ENCODE data around the gene FCRLB. TPM values are rescaled to one million over a fixed set of nuclear protein-coding genes. Genes with fewer than 3 reads are reported as not detected.
A peak's percentile ranks its signal among the peaks of the same experiment; 100 is the strongest.
"Not testable (repeated sequence)": the region's sequence is repeated elsewhere in the genome, so short reads cannot be mapped to it uniquely, and the experiment has no call there.

Gene FCRLB
- total RNA-seq, 1 donor from 2014 or later: 0.14 TPM

DNA sequence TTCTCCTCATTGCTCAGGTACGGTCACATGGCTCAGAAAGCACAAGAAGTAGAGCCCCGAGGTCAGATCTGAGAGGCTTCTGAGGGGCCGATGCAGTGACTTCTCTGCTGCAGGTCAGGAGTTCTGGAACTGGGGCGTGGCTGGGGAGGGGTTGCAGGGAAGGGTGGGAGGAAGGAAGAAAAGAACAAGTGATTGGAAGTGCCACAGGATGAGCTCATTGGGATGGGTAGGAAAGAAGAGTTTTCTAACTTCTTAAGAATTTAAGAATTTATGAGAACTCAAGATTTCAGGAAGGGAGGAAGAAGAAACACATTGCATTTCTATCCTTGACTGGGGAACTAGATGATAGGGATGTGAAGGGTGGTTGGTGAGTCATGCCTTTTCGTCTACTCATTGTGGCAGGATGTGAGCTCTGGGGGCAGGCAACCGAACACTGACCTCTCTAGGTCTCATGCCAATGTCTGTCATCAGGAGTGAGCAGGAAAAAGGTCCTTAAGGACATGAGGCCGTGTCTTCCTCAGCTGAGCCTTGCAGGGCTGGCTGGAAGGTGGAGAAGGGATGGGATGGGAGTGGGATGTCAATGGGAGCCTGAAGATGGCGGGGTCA is 497 bp downstream of the FCRLB start:
- TF ChIP-seq, protein P1, sequence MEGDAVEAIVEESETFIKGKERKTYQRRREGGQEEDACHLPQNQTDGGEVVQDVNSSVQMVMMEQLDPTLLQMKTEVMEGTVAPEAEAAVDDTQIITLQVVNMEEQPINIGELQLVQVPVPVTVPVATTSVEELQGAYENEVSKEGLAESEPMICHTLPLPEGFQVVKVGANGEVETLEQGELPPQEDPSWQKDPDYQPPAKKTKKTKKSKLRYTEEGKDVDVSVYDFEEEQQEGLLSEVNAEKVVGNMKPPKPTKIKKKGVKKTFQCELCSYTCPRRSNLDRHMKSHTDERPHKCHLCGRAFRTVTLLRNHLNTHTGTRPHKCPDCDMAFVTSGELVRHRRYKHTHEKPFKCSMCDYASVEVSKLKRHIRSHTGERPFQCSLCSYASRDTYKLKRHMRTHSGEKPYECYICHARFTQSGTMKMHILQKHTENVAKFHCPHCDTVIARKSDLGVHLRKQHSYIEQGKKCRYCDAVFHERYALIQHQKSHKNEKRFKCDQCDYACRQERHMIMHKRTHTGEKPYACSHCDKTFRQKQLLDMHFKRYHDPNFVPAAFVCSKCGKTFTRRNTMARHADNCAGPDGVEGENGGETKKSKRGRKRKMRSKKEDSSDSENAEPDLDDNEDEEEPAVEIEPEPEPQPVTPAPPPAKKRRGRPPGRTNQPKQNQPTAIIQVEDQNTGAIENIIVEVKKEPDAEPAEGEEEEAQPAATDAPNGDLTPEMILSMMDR (IDR thresholded peaks at IDR 0.05; ENCODE audit: unreplicated experiment): no peak
- H3K27me3 Mint-ChIP-seq: peaks cover 45% of the 10 kb centered on the region
- DNase-seq (ENCODE audit: low spot score, unreplicated experiment): no peak
- no peaks in the 10 kb centered on the region for H3K36me3 Mint-ChIP-seq (ENCODE audit: insufficient read depth)
- peaks cover 8% of the 10 kb centered on the region for H3K4me1 Mint-ChIP-seq (ENCODE audit: low read depth)
- H3K4me3 Mint-ChIP-seq (ENCODE audit: low read depth): no peak overlapping the region
- H3K9me3 Mint-ChIP-seq (ENCODE audit: low read depth): no peaks in the 10 kb centered on the region
- H3K27ac Mint-ChIP-seq: no peak overlapping the region

DNA sequence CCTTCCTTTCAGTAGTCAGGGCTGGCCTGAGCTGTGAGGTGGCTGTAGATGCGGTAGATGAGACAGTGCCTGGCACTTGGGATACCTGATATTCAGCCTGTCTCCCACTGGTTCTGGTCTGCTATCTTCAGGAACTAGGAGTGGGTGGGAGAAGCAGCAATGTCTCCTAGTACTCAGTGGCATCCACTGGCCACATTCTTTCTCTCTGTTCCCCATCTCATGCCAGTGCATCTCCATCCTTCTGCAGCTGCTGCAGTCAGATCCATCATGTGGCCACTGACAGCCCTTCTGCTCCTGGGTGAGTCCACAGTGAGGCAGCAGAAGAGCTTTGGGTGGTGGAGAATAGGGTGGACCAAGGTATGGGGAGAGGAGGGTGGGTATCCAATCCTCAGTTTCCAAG is 1.1 kb downstream of the FCRLB start:
- DNase-seq (ENCODE audit: low spot score, unreplicated experiment): no peak
- Mint-ChIP-seq H3K9me3 (ENCODE audit: low read depth) (no peaks in the 10 kb centered on the region), H3K27me3 (peaks cover 42% of the 10 kb centered on the region), H3K27ac (no peak overlapping the region), H3K36me3 (ENCODE audit: insufficient read depth) (no peaks in the 10 kb centered on the region), H3K4me1 (ENCODE audit: low read depth) (peaks cover 8% of the 10 kb centered on the region), H3K4me3 (ENCODE audit: low read depth) (no peak overlapping the region)
- TF ChIP-seq, protein P1 (IDR thresholded peaks at IDR 0.05; ENCODE audit: unreplicated experiment): no peak

DNA sequence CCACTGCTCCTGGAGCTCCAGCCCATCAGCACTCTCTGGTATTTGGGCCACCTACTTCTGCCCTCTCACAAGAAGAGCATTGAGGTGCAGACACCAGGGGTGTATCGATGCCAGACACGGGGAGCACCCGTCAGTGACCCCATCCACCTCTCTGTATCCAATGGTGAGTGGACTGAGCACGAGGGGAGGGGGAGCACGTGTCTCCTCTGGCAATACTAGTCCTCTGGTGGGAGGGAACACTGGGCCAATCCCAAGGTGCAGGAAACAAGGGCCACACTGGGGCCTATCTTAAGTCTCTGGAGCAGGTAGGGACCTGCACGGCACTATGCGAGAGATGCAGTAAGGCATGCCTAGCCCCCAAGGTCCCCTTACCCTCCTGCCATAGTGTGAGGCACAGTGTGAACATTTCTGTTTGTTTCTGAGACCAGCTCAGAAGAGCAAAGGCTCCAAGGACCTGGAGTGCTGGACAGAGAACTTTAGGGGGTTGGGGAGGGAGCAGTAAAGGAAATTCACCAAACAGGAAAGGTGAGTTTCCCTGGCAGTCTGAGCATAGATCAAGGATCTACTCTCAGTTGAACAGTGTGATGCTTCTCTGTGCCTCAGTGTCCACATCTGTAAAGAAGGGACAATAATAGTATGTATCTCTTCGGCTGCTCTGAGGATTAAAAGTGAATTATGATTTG is 2.3 kb downstream of the FCRLB start:
- TF ChIP-seq, protein P1 (IDR thresholded peaks at IDR 0.05; ENCODE audit: unreplicated experiment): no peak
- DNase-seq (ENCODE audit: low spot score, unreplicated experiment): no peak
- Mint-ChIP-seq H3K36me3 (ENCODE audit: insufficient read depth) (no peaks in the 10 kb centered on the region), H3K9me3 (ENCODE audit: low read depth) (no peaks in the 10 kb centered on the region), H3K4me1 (ENCODE audit: low read depth) (peaks cover 9% of the 10 kb centered on the region), H3K27ac (no peak overlapping the region), H3K27me3 (peaks cover 41% of the 10 kb centered on the region), H3K4me3 (ENCODE audit: low read depth) (no peak overlapping the region)

DNA sequence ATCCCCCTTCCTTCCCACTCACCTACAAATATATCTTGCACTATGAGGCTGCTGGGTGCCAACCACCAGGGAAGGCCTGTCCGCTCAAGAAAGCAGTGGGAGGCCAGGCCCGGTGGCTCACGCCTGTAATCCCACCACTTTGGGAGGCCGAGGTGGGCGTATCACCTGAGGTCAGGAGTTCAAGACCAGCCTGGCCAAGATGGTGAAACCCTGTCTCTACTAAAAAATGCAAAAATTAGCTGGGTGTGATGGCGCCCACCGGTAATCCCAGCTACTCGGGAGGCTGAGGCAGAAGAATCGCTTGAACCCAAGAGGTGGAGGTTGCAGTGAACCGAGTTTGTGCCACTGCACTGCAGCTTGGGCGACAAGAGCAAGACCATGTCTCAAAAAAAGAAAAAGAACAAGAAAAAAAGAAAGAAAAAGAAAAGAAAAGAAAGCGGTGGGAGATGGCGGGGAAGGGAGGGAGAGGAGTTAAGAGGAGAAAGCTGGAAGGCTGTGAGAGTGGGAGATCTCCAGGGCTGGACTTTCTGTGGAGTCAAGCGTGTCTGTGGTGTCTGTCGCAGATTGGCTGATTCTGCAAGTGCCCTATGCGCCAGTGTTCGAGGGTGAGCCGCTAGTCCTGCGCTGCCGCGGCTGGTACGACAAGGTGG is 4.0 kb downstream of the FCRLB start:
- not testable (repeated sequence) for DNase-seq (ENCODE audit: low spot score, unreplicated experiment); H3K4me1 Mint-ChIP-seq (ENCODE audit: low read depth); H3K36me3 Mint-ChIP-seq (ENCODE audit: insufficient read depth); H3K9me3 Mint-ChIP-seq (ENCODE audit: low read depth)
- peak overlapping the region; percentile 78 for H3K4me3 Mint-ChIP-seq (ENCODE audit: low read depth)
- peaks cover 47% of the 10 kb centered on the region for H3K27me3 Mint-ChIP-seq
- peak overlapping the region; percentile 51 for H3K27ac Mint-ChIP-seq

DNA sequence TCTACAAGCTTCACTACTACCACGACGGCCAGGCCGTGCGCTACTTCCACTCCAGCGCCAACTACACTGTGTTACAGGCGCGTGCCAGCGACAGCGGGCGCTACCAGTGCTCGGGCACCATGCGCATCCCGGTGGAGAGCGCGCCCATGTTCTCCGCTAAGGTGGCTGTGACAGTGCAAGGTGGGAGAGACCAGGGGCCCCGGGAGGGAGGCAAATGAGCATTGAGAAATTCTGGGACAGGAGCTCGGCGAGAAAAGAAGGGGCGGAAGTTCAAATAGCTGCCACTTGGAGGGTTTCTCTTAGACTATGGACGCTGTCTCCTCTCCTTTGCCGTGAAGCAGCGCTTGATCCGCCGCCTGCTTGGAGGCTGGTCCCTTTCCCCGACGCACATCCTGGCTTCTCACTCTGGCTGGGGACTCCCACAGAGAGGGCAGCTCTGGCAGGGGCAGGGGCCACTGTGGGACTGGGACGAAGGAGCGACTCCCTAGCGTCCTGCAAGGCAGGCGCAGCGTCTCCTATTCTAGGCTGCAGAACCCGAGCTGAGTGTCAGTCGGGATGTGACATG is 4.6 kb downstream of the FCRLB start:
- TF ChIP-seq, protein P1 (IDR thresholded peaks at IDR 0.05; ENCODE audit: unreplicated experiment): peak; percentile 52
- no peaks in the 10 kb centered on the region for H3K36me3 Mint-ChIP-seq (ENCODE audit: insufficient read depth)
- peak; percentile 32 for DNase-seq (ENCODE audit: low spot score, unreplicated experiment)
- H3K27me3 Mint-ChIP-seq: peaks cover 47% of the 10 kb centered on the region
- no peaks in the 10 kb centered on the region for H3K9me3 Mint-ChIP-seq (ENCODE audit: low read depth)
- peak overlapping the region; percentile 51 for H3K27ac Mint-ChIP-seq
- H3K4me3 Mint-ChIP-seq (ENCODE audit: low read depth): peak overlapping the region; percentile 78
- peaks cover 12% of the 10 kb centered on the region for H3K4me1 Mint-ChIP-seq (ENCODE audit: low read depth)

Data from progenitor cell of endocrine pancreas (in vitro differentiated cells).